Nucleus accumbens (tissue), 56 donors: Measurements from ENCODE around the gene IRF1.
"Not testable (repeated sequence)": the region's sequence is repeated elsewhere in the genome, so short reads cannot be mapped to it uniquely, and the experiment has no call there.

Experiments used
- DNase-seq, 56 donors: peaks; one replicate each; lab custom pipeline; 2025; lab: John Stamatoyannopoulos, UW

IRF1 gene

DNA sequence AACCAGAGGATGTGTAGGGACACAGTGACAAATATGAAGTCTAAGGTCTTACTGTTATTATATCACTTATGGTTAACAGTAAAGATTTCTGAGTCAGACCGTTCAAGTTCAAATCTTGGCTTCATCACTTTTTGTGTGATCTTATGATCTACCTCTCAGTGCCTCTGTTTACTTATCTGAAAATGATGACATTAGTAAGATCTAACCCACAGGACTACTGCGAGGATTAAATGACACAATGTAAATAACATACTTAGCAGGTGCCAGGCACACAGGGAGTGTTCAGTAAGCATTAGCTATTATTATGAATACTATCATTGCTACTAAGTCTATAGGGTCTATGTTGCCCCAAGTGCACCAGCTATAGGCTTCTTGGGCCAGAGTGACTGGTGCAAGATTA, 2.0 kb downstream of the IRF1 start:
- no peak for DNase-seq

DNA sequence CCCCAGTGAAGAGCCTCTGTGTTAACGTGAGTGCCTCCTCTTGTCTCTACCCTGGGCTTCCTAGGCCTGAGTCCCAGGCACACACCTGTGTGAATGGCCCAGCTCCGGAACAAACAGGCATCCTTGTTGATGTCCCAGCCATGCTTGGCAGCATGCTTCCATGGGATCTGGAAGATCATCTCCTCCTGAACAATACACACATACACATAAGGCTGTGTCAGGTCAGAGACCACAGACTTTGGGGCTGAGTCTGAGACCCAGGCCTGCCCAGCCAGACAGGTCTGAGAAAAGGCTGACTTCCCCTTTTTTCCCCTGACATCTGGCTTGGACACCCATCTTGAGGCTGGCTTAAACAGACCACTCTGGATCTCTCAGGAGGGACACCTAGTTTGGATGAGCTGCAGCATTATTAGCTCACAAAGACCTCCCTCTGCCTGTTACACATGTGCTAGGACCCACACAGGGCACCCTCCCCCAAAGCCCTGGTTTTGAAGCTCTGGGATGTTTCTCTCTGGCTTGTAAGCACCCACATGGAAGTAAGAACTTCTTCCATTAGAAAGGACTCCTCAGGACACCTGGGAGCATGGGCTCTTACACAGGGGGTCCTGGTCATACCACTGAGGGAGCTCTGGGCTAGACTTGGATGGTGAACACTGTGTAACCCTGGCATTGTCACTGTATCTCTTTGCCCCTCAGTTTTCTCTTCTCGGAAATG, 2.6 kb downstream of the IRF1 start:
- no peak for DNase-seq

DNA sequence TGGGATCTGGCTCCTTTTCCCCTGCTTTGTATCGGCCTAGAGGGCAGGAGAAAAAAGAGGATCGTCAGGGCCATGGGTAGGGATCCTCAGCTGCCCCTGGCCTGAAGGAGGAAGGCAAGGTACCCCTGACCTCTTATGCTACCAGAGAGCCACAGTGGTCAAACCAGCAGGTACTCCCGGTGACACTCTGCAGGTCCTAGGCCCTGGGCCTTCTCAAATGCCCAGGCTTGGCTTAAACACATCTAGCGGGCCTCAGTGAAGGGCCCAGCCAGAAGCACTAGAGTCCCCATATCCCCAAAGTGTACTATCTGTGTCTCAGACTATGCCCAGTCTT, 3.5 kb downstream of the IRF1 start:
- no peak for DNase-seq

DNA sequence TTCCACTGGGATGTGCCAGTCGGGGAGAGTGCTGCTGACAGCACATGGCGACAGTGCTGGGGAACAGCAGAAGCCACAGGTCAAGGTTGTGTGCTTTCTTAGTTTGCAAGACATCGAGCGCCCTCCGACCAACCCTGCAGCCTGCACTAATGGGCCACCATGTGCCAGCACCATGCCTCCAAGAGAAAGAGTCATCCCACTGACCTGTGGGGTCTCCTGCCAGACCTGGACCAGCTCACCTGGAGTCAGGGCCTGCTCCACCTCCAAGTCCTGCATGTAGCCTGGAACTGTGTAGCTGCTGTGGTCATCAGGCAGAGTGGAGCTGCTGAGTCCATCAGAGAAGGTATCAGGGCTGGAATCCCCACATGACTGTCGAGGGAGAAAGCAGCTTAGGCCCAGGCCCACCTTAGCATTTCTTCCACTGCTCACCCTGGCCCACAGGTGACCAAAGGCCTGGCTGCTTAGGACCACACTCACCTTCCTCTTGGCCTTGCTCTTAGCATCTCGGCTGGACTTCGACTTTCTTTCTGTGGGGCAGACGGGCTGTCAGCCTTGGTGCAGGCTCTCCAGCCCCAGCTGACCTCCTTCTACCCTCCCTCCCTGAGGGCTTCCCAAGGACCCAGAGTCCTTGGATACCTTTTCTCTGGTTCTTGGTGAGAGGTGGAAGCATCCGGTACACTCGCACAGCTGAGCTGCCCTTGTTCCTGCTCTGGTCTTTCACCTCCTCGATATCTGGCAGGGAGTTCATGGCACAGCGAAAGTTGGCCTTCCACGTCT, 4.1 kb downstream of the IRF1 start:
- no peak for DNase-seq

DNA sequence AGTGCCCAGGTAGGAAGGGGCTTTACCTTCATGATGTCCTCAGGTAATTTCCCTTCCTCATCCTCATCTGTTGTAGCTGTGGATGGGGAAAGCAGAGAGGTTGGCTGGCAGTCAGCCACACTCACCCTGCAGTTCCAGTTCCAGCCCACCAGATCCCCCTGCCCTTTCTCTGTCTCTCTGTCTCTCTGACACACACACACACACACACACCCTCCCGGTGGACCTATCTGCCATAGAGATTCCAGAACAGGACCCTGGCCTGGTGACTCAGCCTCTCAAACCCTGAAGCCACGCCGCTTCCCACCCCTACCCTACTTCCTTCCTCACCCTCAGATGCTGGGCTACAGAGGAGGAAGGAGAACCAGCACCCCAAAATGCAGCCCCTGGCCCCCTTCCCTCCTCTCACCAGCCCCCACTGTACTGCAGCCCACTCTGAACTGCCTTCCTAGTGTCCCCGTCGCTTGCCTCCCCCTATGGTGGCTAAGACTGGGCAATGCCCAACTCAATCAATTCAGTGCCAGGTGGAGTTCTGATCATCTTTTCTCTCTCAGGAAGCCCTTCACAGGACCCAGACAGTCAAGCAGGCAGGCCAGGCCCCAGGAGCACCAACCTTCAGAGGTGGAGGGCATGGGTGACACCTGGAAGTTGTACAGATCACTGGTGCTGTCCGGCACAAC, 4.8 kb downstream of the IRF1 start:
- DNase-seq, result no peak

DNA sequence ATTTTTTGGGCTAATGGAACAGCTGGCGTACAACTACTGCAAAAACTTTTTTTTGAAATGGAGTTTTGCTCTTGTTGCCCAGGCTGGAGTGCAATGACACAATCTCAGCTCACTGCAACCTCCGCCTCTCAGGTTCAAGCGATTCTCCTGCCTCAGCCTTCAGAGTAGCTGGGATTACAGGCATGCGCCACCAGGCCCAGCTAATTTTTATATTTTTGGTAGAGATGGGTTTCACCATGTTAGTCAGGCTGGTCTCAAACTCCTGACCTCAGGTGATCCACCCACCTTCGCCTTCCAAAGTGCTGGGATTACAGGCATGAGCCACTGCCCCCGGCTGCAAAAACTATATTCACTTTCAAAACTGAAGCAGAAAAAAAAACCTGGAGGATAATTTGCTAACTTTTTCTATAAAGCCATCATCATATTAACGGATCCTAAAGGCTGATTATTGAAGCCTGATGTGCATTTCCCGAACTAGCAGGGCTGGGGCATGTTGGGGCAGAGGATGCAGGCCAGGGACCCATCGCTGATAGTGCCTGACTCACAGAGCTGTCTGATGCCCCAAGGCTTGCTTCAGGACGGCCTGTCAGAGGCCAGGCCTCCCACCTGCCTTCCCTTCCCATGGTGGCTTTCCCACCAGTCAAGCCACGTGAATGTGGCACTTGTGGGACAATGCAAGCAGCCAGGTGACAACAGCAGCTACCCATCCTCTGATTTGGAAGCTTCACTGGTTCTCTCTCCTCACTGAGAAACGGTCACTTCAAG, 5.5 kb downstream of the IRF1 start:
- not testable (repeated sequence) for DNase-seq

DNA sequence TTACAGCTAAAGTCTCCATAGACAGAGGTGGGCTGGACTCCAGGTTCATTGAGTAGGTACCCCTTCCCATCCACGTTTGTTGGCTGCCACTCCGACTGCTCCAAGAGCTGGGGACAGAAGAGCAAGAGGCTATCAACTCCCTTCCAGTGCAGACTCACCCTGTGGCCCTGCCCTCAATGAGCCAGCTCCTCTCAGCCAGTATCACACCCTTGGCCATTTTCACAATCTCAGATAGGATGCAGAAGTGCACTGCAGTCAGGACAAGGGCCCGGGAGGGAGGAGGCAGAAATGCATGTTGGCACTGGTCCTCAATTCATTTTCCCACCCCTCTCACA, 6.2 kb downstream of the IRF1 start:
- DNase-seq, result no peak

DNA sequence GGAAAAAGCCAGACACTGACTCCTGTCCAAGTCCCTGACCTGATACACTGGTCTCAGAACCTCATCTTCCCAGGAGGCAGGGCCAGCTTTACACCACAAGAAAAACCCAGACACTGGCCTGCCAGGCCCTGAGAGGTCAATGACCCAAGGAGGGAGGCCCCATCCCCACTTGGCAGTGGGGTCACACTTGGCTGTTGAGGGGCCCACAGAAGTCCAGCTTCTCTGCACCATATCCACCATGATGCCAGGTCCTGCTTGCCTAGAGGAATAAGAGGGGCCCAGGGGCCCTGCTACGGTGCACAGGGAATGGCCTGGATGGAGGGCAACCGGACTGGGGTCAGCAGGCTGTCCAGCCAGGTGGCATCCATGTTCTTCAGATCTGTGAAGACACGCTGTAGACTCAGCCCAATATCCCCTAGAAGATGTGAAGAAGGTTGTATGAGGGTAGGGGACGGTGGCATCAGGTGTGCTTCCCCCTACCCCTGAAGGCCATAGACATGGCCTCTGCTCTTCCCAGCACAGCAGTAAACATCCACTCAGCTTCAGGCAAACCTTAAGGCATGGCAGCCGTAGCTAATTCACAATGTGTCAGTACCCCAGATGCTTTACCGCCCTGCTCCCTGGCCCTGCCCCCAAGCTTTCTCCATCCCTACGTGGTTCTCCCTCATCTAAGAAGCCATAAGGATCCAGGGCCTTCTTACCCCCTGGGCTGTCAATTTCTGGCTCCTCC, 6.7 kb downstream of the IRF1 start:
- no peak for DNase-seq

DNA sequence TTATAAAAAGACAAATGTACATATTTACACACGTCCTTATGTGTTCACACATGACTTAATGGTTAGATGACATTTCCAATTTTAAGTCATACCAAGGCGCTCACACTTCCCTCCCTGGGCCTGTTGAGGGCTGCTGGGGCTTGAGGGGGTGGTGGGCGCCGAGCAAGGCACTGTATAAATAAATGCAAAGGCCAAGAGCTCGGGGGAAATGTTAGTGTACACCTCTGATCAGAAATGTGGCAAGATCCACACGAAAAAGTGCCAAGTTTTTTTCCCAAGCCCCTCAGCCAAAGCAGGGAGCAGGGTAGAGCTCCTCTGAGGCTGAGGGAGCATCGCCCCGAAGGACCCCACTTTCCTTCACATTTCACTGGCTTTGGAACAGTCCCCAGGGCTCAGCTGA, 7.5 kb downstream of the IRF1 start:
- DNase-seq, result no peak

DNA sequence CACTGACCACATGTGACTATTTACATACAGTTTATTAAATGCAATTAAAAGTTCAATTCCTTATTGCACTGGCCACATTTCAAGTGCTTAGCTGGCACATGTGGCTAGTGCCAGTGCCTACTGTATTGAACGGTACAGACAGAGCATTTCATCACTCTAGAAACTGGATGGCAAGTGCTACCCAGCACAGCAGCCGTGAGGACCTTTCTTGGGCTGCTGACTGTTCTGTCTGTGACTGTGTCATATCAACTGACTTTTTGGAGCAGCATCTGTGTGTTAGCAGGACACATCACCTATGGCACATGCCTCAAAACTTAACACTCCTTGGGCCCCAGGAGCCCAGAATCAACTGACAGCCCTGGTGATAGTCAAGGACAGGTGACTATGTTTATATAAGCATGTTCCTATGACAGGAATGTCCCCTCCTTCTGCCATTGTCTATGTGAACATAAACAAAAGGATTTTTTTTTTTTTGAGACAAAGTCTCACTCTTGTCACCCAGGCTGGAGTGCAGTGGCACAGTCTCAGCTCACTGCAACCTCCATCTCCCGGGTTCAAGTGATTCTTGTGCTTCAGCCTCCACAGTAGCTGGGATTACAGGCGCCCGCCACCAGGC, 8.9 kb downstream of the IRF1 start:
- no peak for DNase-seq

DNA sequence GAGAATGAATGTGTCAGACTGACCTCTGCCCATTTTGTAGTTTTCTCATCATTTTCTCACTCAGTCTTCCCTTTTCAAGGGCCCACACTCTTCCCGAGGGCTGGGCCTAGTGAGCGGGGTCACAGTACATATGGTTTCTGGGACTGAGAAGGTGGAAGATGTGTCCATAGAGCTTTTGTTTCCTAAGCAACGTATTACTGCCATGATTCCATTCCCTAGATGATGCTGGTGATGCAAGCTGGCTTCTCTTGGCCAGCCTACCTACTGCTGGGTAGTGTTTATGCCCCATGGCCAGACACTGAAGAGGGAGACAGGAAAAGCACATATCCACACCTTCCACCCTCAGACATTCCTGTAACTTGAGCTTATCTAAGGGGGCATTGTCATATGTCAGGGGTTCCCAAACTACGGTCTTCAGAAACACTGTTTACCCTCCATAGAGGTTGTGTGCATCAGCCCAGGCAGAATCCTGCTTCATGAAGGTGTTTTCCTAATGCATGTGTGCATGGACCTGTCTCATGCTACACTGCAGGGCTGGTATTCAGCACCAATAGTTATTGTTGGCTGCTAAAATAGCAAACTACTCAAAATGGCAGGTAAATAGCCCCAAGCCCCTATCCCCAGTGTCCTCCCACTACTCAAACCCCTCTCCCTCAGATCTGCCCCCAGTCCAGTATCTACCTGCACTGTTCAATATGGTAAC, 9.5 kb downstream of the IRF1 start:
- DNase-seq, result no peak

DNA sequence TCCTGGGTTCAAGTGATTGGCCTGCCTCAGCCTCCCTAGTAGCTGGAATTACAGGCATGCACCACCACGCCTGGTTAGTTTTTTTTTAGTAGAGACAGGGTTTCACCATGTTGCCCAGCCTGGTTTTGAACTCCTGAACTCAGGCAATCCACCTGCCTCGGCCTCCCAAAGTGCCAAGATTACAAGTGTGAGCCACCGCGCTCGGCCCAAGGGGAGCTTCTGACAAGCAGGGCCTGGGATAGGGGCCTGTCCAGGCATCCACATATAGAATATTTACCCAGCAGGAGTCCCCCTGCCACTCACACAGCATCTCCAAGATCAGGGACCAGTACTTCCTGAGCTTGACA, 10.1 kb downstream of the IRF1 start:
- DNase-seq, result no peak

DNA sequence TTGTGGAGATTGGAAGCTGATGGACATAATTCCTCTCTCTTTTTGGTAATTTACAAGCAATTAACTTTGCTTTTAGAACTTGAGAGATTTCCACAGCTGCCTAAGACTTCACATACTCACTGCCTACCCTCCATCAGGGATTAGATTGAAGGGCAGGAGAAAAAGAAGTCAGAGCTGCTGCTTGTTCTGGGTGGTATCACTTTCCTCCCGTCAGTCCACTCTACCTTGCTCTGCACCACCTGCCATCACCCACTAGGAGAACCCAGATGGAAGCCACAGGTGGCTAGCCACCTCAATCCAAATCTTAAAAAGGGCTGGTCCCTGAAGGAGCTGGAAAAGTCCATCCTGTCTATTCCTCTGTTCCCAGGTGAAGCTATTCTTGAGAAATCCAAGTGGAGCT, 10.5 kb downstream of the IRF1 start:
- no peak for DNase-seq

DNA sequence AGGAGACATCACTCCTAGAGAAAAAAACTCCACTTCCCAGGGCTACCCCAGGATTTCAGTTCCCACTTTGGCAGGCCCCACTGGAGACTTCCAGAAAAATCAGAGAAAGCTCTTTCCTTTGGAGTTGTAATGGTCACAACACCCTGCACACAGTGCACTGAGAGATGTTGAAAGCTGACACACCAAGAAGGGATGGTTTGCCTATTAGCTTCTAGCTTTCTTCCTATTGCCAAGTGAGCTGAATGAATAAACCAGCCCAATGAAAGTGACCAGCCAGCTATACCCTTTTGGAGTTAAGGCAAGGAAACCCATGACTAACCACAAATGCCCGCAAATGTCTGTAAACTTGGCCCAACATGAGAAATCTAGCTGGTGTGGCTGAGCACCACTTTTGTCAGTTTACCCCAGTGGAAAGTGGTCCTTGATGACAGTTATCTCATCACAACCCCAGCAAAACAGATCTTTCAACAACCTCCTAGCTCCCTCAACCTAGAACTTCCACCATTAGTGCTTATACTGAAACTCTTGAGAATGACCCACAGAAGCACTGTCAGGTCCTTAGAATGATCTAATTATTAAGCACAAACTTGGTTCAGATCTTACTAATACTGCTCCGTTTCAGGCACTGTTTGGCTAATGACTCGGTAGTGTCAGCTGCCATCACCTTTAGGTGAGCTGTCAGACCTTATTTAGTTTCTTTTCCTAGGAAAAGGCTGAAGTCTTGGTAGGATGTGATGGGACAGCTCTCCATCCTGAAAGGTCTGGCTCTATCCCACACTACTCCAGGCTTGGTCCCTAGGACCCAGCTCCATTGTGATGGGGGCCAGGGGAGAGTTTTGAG, 11.2 kb downstream of the IRF1 start:
- no peak for DNase-seq

DNA sequence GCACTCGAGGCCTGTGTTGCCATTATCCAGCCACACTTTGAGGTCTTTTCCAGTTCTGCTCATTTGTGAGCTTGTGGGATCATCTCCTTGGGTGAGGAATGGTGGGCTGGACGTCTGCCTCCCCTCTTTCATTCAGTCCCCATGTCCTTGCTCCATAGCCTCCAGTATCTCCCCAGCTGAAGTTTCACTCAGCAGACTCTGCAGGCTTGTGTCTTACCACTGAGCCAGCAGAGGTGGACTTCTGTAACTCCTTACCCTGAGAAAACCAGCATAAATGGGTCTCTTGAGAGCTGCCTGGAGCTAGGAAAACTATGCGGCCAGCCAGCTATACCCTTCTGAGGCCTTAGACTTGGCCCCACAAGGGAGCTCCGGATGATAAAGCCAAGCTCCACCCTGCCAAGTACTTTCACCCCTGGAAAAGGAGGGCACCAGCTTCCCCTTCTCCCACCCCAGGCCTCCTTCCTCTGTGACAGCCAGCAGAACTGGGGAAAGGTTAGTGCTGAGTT, 12.2 kb downstream of the IRF1 start:
- DNase-seq, result no peak

DNA sequence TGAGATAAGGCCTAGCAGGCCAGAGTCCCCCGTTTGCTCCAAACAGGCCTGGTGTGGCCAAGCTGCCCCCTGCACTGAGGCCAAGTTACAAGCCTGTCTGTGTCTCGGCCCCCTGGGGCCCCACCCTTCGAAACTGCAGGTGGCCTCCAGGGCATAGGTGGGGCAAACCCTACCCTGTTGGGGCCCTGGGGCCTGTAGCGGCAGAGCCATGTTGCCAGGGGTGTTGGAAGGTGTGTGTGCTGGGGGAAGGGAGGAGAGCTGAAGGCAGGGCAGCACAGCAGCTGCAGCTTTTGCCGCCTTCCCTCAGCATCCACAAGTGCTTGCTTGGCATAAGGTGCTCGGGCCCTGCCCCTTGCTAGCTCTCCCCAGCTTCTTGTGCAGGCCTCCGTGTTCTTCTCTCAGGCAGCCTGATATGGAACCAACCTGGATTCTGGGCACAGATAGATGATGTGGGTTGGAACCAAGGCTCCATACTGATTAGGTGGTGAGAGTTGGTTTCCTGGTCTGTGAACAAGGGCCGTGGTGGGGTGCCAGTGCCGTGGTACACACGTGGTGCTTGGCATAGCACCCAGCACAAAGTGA, 12.7 kb downstream of the IRF1 start:
- DNase-seq, result no peak

DNA sequence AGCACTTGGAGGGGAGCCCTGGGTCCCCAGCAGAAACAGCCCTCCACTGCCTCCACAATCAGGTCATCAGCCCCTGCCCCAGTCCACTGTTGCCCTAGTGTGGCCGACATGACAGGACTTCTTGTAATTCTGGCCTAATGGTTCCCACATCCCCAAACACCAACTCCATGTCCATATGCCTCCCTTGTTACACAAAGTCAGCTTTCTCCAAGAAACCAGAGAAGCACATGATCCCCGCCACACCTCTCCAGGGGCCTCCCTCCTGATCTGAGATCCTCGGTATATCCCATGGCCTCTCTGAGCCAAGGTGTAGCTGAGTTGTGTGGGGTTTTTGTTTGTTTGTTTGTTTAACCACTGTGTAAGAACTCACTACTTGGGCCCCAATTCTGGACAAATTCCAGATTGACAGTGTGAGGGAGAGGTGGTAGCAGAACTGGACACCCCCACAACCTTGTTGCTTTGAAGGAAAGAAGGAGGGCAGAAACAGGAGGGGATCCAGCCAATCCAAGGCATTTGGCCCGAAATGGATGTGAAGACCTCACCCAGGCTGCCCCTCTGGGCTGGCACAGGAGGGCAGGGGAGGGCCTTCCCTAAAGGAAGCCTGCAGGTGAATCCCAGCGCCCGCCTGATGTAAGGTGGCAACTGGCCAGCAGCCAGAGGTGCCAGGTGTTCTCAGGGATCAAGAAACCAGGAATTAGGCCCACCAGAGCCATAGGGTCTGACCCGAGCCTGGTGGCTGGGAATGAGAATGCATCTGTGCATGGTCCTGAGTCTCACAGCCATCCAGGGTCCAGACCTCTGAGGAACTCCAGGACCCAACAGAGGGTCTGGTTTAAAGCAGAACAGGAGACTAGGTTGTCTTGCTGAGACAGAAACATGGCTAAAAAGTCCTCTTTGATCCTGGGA, 13.4 kb downstream of the IRF1 start:
- no peak for DNase-seq
